Caco-2 (cell line): ENCODE data around the gene ZC3H12C. TPM values are rescaled to one million over a fixed set of nuclear protein-coding genes. Genes with fewer than 3 reads are reported as not detected.

Source experiments
- BruUV-seq: library from RNA; stranded (reverse); fragments of 400-500 nt; replicated peaks from 2 replicates; lab custom pipeline; 2021; lab: Mats Ljungman, UMichigan
- CTCF ChIA-PET: fragments of 300-600 bp; sonication (Branson Sonifier 250); formaldehyde crosslinking; loops from one replicate; lab custom pipeline; 2022; ENCODE audit warnings: antibody characterized with exemption; lab: Charles Lee
- POLR2A ChIA-PET: fragments of 300-600 bp; sonication (Branson Sonifier 250); formaldehyde crosslinking; loops from one replicate; lab custom pipeline; 2022; ENCODE audit warnings: antibody characterized with exemption; lab: Charles Lee
- DNase-seq, 2 experiments: peaks; one replicate each; pipeline versions ENCODE4 v3.0.0 to v3.0.0-alpha.2; 2020 to 2022
- H3K27me3 ChIP-seq: replicated peaks from 2 replicates; pipeline ENCODE4 v1.6.0; 2011; ENCODE audit warnings: low read length; ENCODE audit not compliant: control insufficient read depth, insufficient read depth
- H3K36me3 ChIP-seq: 2 replicates; pipeline ENCODE4 v1.5.1; 2011; ENCODE audit warnings: low read length; ENCODE audit not compliant: control insufficient read depth, insufficient read depth
- H3K4me1 ChIP-seq: fragments of 250-450 bp; sonication (Bioruptor Pico); 2 replicates; pipeline ENCODE4 v1.5.1; 2020; ENCODE audit warnings: mild to moderate bottlenecking
- H3K4me3 ChIP-seq: 2 replicates; pipeline ENCODE4 v1.5.1; 2011; ENCODE audit warnings: low read depth, mild to moderate bottlenecking, control low read depth, low read length
- H3K9me3 ChIP-seq: fragments of 250-450 bp; sonication (Bioruptor Pico); 2 replicates; pipeline ENCODE4 v1.5.1; 2020; ENCODE audit warnings: mild to moderate bottlenecking, moderate library complexity
- H3K27ac Mint-ChIP-seq: one replicate; pipeline ENCODE4 v1.8.0; 2022; ENCODE audit warnings: mixed read lengths; ENCODE audit not compliant: unreplicated experiment
- H3K27me3 Mint-ChIP-seq: one replicate; pipeline ENCODE4 v1.8.0; 2022; ENCODE audit warnings: mixed read lengths; ENCODE audit not compliant: insufficient read depth, unreplicated experiment
- H3K36me3 Mint-ChIP-seq: one replicate; pipeline ENCODE4 v1.8.0; 2022; ENCODE audit warnings: mild to moderate bottlenecking, mixed read lengths; ENCODE audit not compliant: insufficient read depth, unreplicated experiment
- H3K4me1 Mint-ChIP-seq: one replicate; pipeline ENCODE4 v1.8.0; 2022; ENCODE audit warnings: low read depth, mixed read lengths; ENCODE audit not compliant: unreplicated experiment
- H3K4me3 Mint-ChIP-seq: one replicate; pipeline ENCODE4 v1.8.0; 2022; ENCODE audit warnings: mild to moderate bottlenecking, moderate library complexity, mixed read lengths; ENCODE audit not compliant: unreplicated experiment
- H3K9me3 Mint-ChIP-seq: one replicate; pipeline ENCODE4 v1.8.0; 2022; ENCODE audit warnings: mixed read lengths; ENCODE audit not compliant: unreplicated experiment
- CTCF ChIP-seq, 2 experiments: fragments of 200-600 bp in 1 of 2; IDR thresholded peaks; 1 replicate in 1 of 2; 2 replicates in 1 of 2; pipeline versions ENCODE4 v1.5.1 to v1.8.0; 2011 to 2022; ENCODE audit warnings: antibody characterized with exemption in 1 of 2, control low read depth in 1 of 2, inconsistent platforms in 1 of 2, low read depth in 1 of 2, low read length in 1 of 2, mild to moderate bottlenecking in 1 of 2, moderate library complexity in 1 of 2; ENCODE audit not compliant: insufficient read depth in 1 of 2, severe bottlenecking in 1 of 2, unreplicated experiment in 1 of 2
- intact Hi-C: fragments of 100-400 bp; cut with micrococcal nuclease; formaldehyde crosslinking; loops from one replicate; pipeline ENCODE4 v1.10.0; 2022; ENCODE audit not compliant: unreplicated experiment
- total RNA-seq: library from RNA; stranded (reverse); gene quantifications from 2 replicates; pipeline ENCODE4 v1.2.3, GENCODE V29; 2022

ZC3H12C gene
- total RNA-seq, 1 experiment from 2014 or later = 11.7 TPM

GRCh38 chr11:110185599-110185998 lies 92.4 kb downstream of the ZC3H12C start:
- Histone ChIP-seq H3K27me3 (no peaks in the 10 kb centered on the region), H3K4me1 (no peaks in the 10 kb centered on the region), H3K4me3 (no peak overlapping the region), H3K9me3 (no peaks in the 10 kb centered on the region), H3K36me3 (no peaks in the 10 kb centered on the region)
- TF ChIP-seq CTCF (IDR thresholded peaks at IDR 0.05; ENCODE audit: insufficient read depth in 1 of 2, low read depth in 1 of 2, low read length in 1 of 2, severe bottlenecking in 1 of 2, unreplicated experiment in 1 of 2) = no peak
- no peaks in the 10 kb centered on the region for H3K27me3 Mint-ChIP-seq
- BruUV-seq = no TSS peak
- ChIA-PET POLR2A (no interaction called here), CTCF (interaction anchor here (1.1 kb wide), 1 partner anchor 8 kb away, joined by 3 read pairs; no protein-coding TSS in a partner anchor)
- H3K4me3 Mint-ChIP-seq = no peak overlapping the region
- no peak overlapping the region for H3K27ac Mint-ChIP-seq
- no peak for DNase-seq
- H3K36me3 Mint-ChIP-seq = no peaks in the 10 kb centered on the region
- intact Hi-C loops = no loop called here
- H3K9me3 Mint-ChIP-seq = no peaks in the 10 kb centered on the region
- H3K4me1 Mint-ChIP-seq = peaks cover 2% of the 10 kb centered on the region

- no TSS peak for BruUV-seq
- DNase-seq = no peak
- no peaks in the 10 kb centered on the region for H3K36me3 Mint-ChIP-seq
- no peaks in the 10 kb centered on the region for H3K4me1 Mint-ChIP-seq
- no peak overlapping the region for H3K4me3 Mint-ChIP-seq
- H3K27me3 Mint-ChIP-seq = no peaks in the 10 kb centered on the region
- Histone ChIP-seq H3K4me3 (no peak overlapping the region), H3K9me3 (no peaks in the 10 kb centered on the region), H3K27me3 (no peaks in the 10 kb centered on the region), H3K4me1 (no peaks in the 10 kb centered on the region), H3K36me3 (no peaks in the 10 kb centered on the region)
- no peak for TF ChIP-seq CTCF (IDR thresholded peaks at IDR 0.05; ENCODE audit: insufficient read depth in 1 of 2, low read depth in 1 of 2, low read length in 1 of 2, severe bottlenecking in 1 of 2, unreplicated experiment in 1 of 2)
- intact Hi-C loops = no loop called here
- no peaks in the 10 kb centered on the region for H3K9me3 Mint-ChIP-seq
- H3K27ac Mint-ChIP-seq = no peak overlapping the region
- ChIA-PET POLR2A (no interaction called here), CTCF (interaction anchor here (1.1 kb wide), 1 partner anchor 9 kb away, joined by 3 read pairs; no protein-coding TSS in a partner anchor)
Measured at GRCh38 chr11:110186456-110186855, 93.3 kb downstream of the ZC3H12C start.

- intact Hi-C loops = no loop called here
- Mint-ChIP-seq H3K27ac (no peak overlapping the region), H3K36me3 (no peaks in the 10 kb centered on the region), H3K4me1 (no peaks in the 10 kb centered on the region), H3K9me3 (no peaks in the 10 kb centered on the region), H3K27me3 (no peaks in the 10 kb centered on the region), H3K4me3 (no peak overlapping the region)
- no peak for DNase-seq
- H3K27me3 ChIP-seq = no peaks in the 10 kb centered on the region
- TF ChIP-seq CTCF (IDR thresholded peaks at IDR 0.05; ENCODE audit: insufficient read depth in 1 of 2, low read depth in 1 of 2, low read length in 1 of 2, severe bottlenecking in 1 of 2, unreplicated experiment in 1 of 2) = no peak
- BruUV-seq = no TSS peak
- POLR2A ChIA-PET = no interaction called here
- no peaks in the 10 kb centered on the region for H3K4me1 ChIP-seq
- CTCF ChIA-PET = interaction anchor here (1.5 kb wide), 1 partner anchor 11 kb away, joined by 3 read pairs; no protein-coding TSS in a partner anchor
- no peak overlapping the region for H3K4me3 ChIP-seq
- H3K9me3 ChIP-seq = no peaks in the 10 kb centered on the region
- no peaks in the 10 kb centered on the region for H3K36me3 ChIP-seq
Measured at GRCh38 chr11:110186867-110187266, 93.7 kb downstream of the ZC3H12C start.
